HAP-1 (cell line): ENCODE results near the gene DUSP7.

Experiments
- DNase-seq, 2 experiments: peaks; one replicate each; pipeline ENCODE4 v3.0.0-alpha.2; 2016 to 2020; ENCODE audit warnings: low spot score in 2 of 2
- H3K27me3 ChIP-seq: fragments of 250-450 bp; sonication (Bioruptor Pico); 2 replicates; pipeline ENCODE4 v1.5.1; 2020; ENCODE audit warnings: low read depth, mild to moderate bottlenecking, moderate library complexity
- H3K36me3 ChIP-seq: fragments of 250-450 bp; sonication (Bioruptor Pico); replicated peaks from 2 replicates; pipeline ENCODE4 v1.5.1; 2020; ENCODE audit warnings: mild to moderate bottlenecking
- H3K4me1 ChIP-seq: fragments of 250-450 bp; sonication (Bioruptor Pico); 2 replicates; pipeline ENCODE4 v1.5.1; 2020; ENCODE audit warnings: mild to moderate bottlenecking
- H3K4me3 ChIP-seq: fragments of 250-450 bp; sonication (Bioruptor Pico); 2 replicates; pipeline ENCODE4 v1.5.1; 2020; ENCODE audit warnings: mild to moderate bottlenecking, moderate library complexity
- H3K9me3 ChIP-seq: fragments of 250-450 bp; sonication (Bioruptor Pico); 2 replicates; pipeline ENCODE4 v1.5.1; 2020; ENCODE audit warnings: mild to moderate bottlenecking, moderate library complexity
- in situ Hi-C: fragments of 300-500 bp; cut with MboI; formaldehyde crosslinking; loops from 3 replicates; pipeline ENCODE4 v1.14.3; 2020; ENCODE audit warnings: low sequenced_read_pairs, inconsistent platforms, mixed read lengths

The DUSP7 gene

DNA sequence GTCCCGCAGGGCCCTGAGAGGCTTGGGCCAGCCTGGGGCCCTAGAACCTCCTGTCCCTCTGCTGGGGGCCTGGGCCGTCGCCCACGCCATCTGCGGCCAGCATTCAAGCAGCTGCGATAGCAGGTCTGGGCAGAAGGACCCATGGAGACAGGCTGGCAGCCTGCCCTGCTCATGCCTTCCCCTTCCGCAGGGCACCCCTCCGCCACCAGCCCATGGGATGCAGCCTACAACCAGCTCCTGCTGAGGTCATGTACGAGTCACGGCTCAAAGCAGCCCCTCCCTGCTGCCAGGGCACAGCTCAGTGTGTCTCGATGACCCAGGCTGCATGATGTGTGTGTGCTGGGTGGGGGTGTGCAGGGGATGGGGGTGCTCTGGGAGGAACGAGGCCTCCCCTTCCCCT, 27.8 kb downstream of the DUSP7 start:
- H3K4me1 ChIP-seq: no peaks in the 10 kb centered on the region
- no peak for DNase-seq

DNA sequence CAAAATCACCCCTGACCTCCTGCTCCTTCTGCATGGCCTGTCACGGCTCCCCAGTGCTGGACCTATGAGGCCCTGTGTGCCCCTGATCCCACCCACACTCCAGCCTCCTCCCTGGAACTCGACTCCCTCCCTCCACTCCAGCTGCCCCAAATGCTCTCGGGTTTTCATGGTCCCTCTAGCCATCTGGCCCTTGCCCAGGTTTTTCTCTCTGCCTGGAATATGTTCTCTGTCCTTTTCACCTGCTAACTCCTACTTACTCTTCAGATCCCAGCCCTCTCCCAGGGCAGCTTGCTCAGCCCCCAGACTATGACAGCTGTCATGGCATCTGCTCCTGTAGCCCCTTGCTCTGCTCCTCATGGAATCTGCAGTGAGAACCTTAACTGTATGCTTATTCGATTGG, 30.3 kb downstream of the DUSP7 start:
- no peaks in the 10 kb centered on the region for H3K4me1 ChIP-seq
- in situ Hi-C loops: no loop called here
- no peak for DNase-seq
- no peaks in the 10 kb centered on the region for H3K27me3 ChIP-seq
- no peak overlapping the region for H3K4me3 ChIP-seq
- no peaks in the 10 kb centered on the region for H3K36me3 ChIP-seq
- H3K9me3 ChIP-seq: no peaks in the 10 kb centered on the region

More for the DNA sequence above, 27.8 kb downstream of the DUSP7 start:
- Histone ChIP-seq H3K36me3 (no peaks in the 10 kb centered on the region), H3K9me3 (no peaks in the 10 kb centered on the region), H3K27me3 (no peaks in the 10 kb centered on the region), H3K4me3 (no peak overlapping the region)
- in situ Hi-C loops: no loop called here

- Histone ChIP-seq H3K4me3 (no peak overlapping the region), H3K36me3 (no peaks in the 10 kb centered on the region), H3K9me3 (no peaks in the 10 kb centered on the region), H3K27me3 (no peaks in the 10 kb centered on the region), H3K4me1 (no peaks in the 10 kb centered on the region)
- in situ Hi-C loops: no loop called here
- no peak for DNase-seq
Observed at GRCh38 chr3:52025453-52025852, 30.9 kb downstream of the DUSP7 start.

GRCh38 chr3:52024765-52025452, 31.5 kb downstream of the DUSP7 start:
- in situ Hi-C loops: no loop called here
- H3K9me3 ChIP-seq: no peaks in the 10 kb centered on the region
- no peak for DNase-seq

GRCh38 chr3:52023860-52024764, 32.3 kb downstream of the DUSP7 start:
- in situ Hi-C loops: no loop called here
- H3K4me3 ChIP-seq: no peak overlapping the region
- H3K36me3 ChIP-seq: no peaks in the 10 kb centered on the region
- DNase-seq: no peak
- H3K27me3 ChIP-seq: no peaks in the 10 kb centered on the region
- no peaks in the 10 kb centered on the region for H3K4me1 ChIP-seq
- no peaks in the 10 kb centered on the region for H3K9me3 ChIP-seq

More at GRCh38 chr3:52024765-52025452, 31.5 kb downstream of the DUSP7 start:
- Histone ChIP-seq H3K27me3 (no peaks in the 10 kb centered on the region), H3K4me3 (no peak overlapping the region), H3K36me3 (no peaks in the 10 kb centered on the region), H3K4me1 (no peaks in the 10 kb centered on the region)

DNA sequence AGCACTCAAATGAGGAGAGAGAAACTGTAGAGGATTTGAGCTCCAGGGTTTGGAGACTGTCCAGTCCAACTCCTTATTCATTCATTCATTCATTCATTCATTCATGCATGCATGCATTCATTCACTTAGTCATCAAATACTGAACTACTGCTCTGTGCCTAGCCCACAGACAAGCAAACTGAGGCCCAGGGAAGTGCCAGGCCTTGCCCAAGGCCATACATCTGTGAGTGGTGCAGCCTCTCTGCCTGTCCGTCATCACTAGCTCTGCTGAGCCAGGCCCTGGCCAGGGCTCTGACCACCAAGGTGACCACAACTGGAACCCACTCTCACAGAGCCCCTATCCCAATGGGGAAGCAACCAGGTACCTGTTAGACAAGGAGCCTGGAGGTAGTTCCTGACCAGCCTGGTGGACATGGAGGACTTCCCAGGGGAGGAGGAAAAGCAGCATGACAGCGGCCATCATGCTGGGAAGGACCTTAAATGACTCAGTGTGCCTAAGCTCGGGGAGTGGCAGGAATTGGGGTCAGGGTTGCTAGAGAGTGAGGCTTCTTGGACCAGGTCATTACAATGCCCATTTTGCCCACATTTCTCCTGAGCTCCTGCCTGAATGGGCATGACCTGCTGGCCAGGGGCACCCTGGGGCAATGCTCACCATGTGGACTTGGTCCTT, 33.1 kb downstream of the DUSP7 start:
- H3K9me3 ChIP-seq: no peaks in the 10 kb centered on the region
- H3K36me3 ChIP-seq: no peaks in the 10 kb centered on the region
- no peaks in the 10 kb centered on the region for H3K27me3 ChIP-seq
- no peak for DNase-seq
- in situ Hi-C loops: no loop called here
- H3K4me3 ChIP-seq: no peak overlapping the region
- no peaks in the 10 kb centered on the region for H3K4me1 ChIP-seq

GRCh38 chr3:52022323-52023100, 33.9 kb downstream of the DUSP7 start:
- H3K4me3 ChIP-seq: no peak overlapping the region
- no peaks in the 10 kb centered on the region for H3K36me3 ChIP-seq
- in situ Hi-C loops: no loop called here

DNA sequence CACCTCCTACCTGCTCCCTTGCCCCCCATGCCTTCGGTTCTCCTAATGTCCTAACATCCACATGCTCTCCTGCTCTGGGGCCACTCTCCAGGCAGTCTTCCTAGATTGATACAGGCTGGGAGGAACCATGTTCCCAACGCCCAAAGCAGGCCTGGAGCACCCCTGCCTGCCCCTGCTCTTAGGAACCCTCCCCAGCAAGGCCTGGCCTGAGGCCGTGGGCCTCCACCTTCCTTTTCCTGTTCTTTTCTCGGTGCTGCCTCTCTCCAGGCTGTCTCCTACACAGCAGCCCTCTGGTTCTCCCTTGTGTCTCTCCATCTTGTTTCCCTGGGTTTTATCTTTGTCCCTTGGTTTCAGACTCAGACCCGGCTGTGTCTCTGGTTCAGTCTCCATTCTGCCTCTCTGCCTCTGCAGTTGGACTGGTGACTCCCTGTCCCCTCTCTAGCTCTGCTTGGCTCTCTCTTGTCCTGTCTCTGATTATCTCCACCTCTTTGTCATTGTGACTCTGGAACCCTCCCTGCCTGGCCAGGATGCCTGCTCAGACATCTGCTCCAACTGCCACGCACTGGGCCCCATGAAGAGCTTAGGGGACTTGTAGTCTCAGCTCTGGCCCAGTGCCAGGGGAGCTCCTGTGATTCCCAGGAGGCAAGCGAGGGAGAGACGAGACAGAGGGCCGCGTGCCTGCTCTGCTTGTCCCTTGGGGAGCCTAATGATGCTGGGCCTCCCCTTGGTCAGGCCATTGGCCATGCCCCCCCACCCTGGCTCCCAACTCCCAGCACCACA, 34.7 kb downstream of the DUSP7 start:
- in situ Hi-C loops: no loop called here
- Histone ChIP-seq H3K27me3 (no peaks in the 10 kb centered on the region), H3K36me3 (no peaks in the 10 kb centered on the region), H3K4me1 (no peaks in the 10 kb centered on the region), H3K4me3 (no peak overlapping the region), H3K9me3 (no peaks in the 10 kb centered on the region)
- DNase-seq: peak in 1 of 2 experiments; percentile 61

More at GRCh38 chr3:52022323-52023100, 33.9 kb downstream of the DUSP7 start:
- no peaks in the 10 kb centered on the region for H3K9me3 ChIP-seq
- no peaks in the 10 kb centered on the region for H3K4me1 ChIP-seq
- H3K27me3 ChIP-seq: no peaks in the 10 kb centered on the region
- DNase-seq: no peak

DNA sequence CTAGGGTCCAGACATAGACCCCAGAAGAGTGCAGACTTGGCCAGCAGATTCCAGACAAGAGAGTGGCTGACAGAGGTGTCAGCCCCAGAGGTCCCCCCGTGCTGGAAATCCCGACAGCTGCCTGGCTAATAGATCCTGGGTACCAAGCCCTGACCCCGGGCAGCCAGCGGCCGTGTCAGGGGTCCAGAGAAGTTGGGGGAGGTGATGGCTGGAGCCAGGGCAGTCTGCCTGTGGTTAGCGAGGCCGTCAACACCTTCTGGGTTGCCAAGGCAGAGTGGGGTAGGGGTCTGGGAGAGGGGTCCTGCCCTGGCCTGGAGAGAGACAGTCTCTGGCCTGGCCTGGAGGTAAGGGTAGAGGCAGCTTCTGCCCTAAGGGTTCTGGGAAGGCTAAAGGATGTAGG, 35.6 kb downstream of the DUSP7 start:
- no peak overlapping the region for H3K4me3 ChIP-seq
- in situ Hi-C loops: no loop called here

GRCh38 chr3:52019352-52020080, 36.9 kb downstream of the DUSP7 start:
- Histone ChIP-seq H3K4me1 (no peaks in the 10 kb centered on the region), H3K9me3 (no peaks in the 10 kb centered on the region), H3K4me3 (no peak overlapping the region), H3K36me3 (no peaks in the 10 kb centered on the region), H3K27me3 (no peaks in the 10 kb centered on the region)
- DNase-seq: no peak
- in situ Hi-C loops: no loop called here

More for the DNA sequence above, 35.6 kb downstream of the DUSP7 start:
- DNase-seq: no peak
- H3K27me3 ChIP-seq: no peaks in the 10 kb centered on the region
- no peaks in the 10 kb centered on the region for H3K36me3 ChIP-seq
- H3K4me1 ChIP-seq: no peaks in the 10 kb centered on the region
- H3K9me3 ChIP-seq: no peaks in the 10 kb centered on the region

DNA sequence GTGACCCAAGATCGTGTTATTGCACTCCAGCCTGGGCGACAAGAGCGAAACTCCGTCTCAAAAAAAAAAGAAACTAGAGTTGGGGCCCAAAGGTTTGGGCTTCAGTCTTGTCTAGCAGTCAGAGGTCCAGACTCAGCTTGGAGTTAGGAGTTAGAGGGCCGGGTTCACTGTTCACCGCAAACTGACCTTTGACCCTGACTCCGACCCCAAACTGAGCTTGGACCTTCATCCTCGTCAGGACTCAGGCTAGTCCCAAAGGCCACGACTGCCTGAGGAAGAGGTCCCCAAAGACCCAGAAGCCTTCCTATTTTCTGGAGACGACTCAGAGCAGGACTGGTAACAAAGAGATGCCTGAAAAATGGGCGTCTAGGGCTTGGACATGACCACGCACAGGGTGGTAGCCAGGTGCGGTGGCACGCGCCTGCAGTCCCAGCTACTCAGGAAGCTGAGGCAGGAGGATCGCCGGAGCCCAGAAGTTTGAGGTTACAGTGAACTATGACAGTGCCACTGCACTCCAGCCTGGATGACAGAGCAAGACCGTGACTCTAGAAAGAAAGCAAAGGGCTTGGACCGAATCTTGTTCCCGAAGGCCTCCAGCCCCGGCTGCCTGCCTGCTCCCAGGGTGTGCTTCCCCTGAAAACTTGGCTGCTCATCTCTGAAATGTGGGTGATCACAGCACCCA, 37.9 kb downstream of the DUSP7 start:
- H3K4me3 ChIP-seq: no peak overlapping the region
- no peaks in the 10 kb centered on the region for H3K27me3 ChIP-seq
- H3K36me3 ChIP-seq: no peaks in the 10 kb centered on the region
- in situ Hi-C loops: no loop called here
- no peaks in the 10 kb centered on the region for H3K4me1 ChIP-seq
- no peaks in the 10 kb centered on the region for H3K9me3 ChIP-seq
- DNase-seq: no peak

GRCh38 chr3:52017586-52017985, 38.8 kb downstream of the DUSP7 start:
- Histone ChIP-seq H3K4me3 (no peak overlapping the region), H3K27me3 (no peaks in the 10 kb centered on the region), H3K4me1 (no peaks in the 10 kb centered on the region), H3K9me3 (no peaks in the 10 kb centered on the region), H3K36me3 (no peaks in the 10 kb centered on the region)
- DNase-seq: no peak
- in situ Hi-C loops: no loop called here
